GOT3 (cell line): Measurements from ENCODE around the gene LRFN4.

Experiments
- DNase-seq: peaks from one replicate; lab custom pipeline; 2025; ENCODE audit warnings: mixed read lengths; lab: John Stamatoyannopoulos, UW

The LRFN4 gene

GRCh38 chr11:66858186-66858938 lies 1.5 kb downstream of the LRFN4 start:
- no peak for DNase-seq

- DNase-seq, result no peak
Measured at GRCh38 chr11:66858939-66859685, 2.2 kb downstream of the LRFN4 start.

GRCh38 chr11:66859686-66860448 lies 3.0 kb downstream of the LRFN4 start:
- no peak for DNase-seq

- no peak for DNase-seq
Measured at GRCh38 chr11:66860449-66860831, 3.6 kb downstream of the LRFN4 start.

- no peak for DNase-seq
Measured at GRCh38 chr11:66861038-66861773, 4.3 kb downstream of the LRFN4 start.

- no peak for DNase-seq
Measured at GRCh38 chr11:66861774-66862558, 5.1 kb downstream of the LRFN4 start.

GRCh38 chr11:66862559-66863037 lies 5.7 kb downstream of the LRFN4 start:
- no peak for DNase-seq

- DNase-seq, result no peak
Measured at GRCh38 chr11:66863428-66864125, 6.7 kb downstream of the LRFN4 start.

GRCh38 chr11:66864172-66864901 lies 7.5 kb downstream of the LRFN4 start:
- no peak for DNase-seq

GRCh38 chr11:66864924-66865697 lies 8.2 kb downstream of the LRFN4 start:
- no peak for DNase-seq

- DNase-seq, result no peak
Measured at GRCh38 chr11:66866007-66866406, 9.1 kb downstream of the LRFN4 start.

GRCh38 chr11:66866511-66866986 lies 9.7 kb downstream of the LRFN4 start:
- no peak for DNase-seq

GRCh38 chr11:66867425-66868040 lies 10.7 kb downstream of the LRFN4 start:
- DNase-seq, result no peak

- no peak for DNase-seq
Measured at GRCh38 chr11:66868082-66868725, 11.3 kb downstream of the LRFN4 start.

GRCh38 chr11:66868726-66869566 lies 12.1 kb downstream of the LRFN4 start:
- DNase-seq, result no peak

GRCh38 chr11:66869567-66869870 lies 12.7 kb downstream of the LRFN4 start:
- no peak for DNase-seq

- no peak for DNase-seq
Measured at GRCh38 chr11:66870131-66870530, 13.3 kb downstream of the LRFN4 start.
